Body of pancreas (tissue), 4 donors: ENCODE results near the gene MAP3K5.

Source experiments
- POLR2A ChIP-seq, 3 donors: fragments of 450-650 bp; IDR thresholded peaks; one replicate each; pipeline ENCODE4 v1.6.1; 2016; ENCODE audit warnings: antibody characterized with exemption in 3 of 3, mild to moderate bottlenecking in 2 of 3
- TF ChIP-seq, protein P1 (sequence below), 7 experiments: fragments of 450-650 bp in 4 of 7; fragments of 200-600 bp in 3 of 7; sonication (generic) in 3 of 7; IDR thresholded peaks; one replicate each; pipeline ENCODE4 v1.5.1; 2016 to 2019; ENCODE audit warnings: antibody characterized with exemption in 7 of 7

DNA sequence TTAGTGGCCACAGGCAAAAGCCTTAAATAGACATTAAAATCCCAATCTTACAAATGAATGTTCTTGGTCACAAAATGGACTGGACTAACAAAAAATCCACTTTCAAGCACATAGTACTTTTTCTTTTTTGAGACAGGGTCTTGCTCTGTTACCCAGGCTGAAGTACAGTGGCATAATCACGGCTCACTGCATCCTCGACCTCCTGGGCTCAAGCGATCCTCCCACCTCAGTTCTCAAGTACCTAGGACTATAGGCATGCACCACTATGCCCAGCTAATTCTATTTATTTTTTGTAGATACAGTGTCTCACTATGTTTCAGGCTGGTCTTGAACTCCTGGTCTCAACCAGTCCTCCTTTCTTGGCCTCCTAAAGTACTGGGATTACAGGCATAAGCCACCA, 59.4 kb downstream of the MAP3K5 start:
- TF ChIP-seq, protein P1, sequence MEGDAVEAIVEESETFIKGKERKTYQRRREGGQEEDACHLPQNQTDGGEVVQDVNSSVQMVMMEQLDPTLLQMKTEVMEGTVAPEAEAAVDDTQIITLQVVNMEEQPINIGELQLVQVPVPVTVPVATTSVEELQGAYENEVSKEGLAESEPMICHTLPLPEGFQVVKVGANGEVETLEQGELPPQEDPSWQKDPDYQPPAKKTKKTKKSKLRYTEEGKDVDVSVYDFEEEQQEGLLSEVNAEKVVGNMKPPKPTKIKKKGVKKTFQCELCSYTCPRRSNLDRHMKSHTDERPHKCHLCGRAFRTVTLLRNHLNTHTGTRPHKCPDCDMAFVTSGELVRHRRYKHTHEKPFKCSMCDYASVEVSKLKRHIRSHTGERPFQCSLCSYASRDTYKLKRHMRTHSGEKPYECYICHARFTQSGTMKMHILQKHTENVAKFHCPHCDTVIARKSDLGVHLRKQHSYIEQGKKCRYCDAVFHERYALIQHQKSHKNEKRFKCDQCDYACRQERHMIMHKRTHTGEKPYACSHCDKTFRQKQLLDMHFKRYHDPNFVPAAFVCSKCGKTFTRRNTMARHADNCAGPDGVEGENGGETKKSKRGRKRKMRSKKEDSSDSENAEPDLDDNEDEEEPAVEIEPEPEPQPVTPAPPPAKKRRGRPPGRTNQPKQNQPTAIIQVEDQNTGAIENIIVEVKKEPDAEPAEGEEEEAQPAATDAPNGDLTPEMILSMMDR (IDR thresholded peaks at IDR 0.05) = no peak
- no peak for TF ChIP-seq POLR2A (IDR thresholded peaks at IDR 0.05)
